ENCODE measurements around the gene BEGAIN. TPM values are rescaled to one million over a fixed set of nuclear protein-coding genes. Genes with fewer than 3 reads are reported as not detected.

The BEGAIN gene
- total RNA-seq, 2 experiments from 2014 or later, result 0.76 TPM; not detected in 1

- no peaks in the 10 kb centered on the region for H3K9me3 ChIP-seq (ENCODE audit: low read length)
- H3K36me3 ChIP-seq (ENCODE audit: insufficient read depth, low read length), result no peaks in the 10 kb centered on the region
- H3K4me2 ChIP-seq (ENCODE audit: low read length), result no peak overlapping the region
- no peaks in the 10 kb centered on the region for H3K9me2 ChIP-seq (ENCODE audit: insufficient read depth, low read length)
- H3K4me1 ChIP-seq (ENCODE audit: insufficient read depth, low read length, poor library complexity, severe bottlenecking), result no peaks in the 10 kb centered on the region
- BruUV-seq (replicated peaks), result no TSS peak
- no peaks in the 10 kb centered on the region for H3K79me2 ChIP-seq (ENCODE audit: insufficient read depth, low read depth, low read length)
- no peak overlapping the region for H2AFZ ChIP-seq (ENCODE audit: low read length)
- DNase-seq (ENCODE audit: low spot score), result no peak
- ChIA-PET CTCF (ENCODE audit: unreplicated experiment) (no interaction called here), POLR2A (no interaction called here)
- no peak for TF ChIP-seq CTCF (conservative IDR thresholded peaks at IDR 0.05; ENCODE audit: low read length)
- TF ChIP-seq EZH2phosphoT487 (IDR thresholded peaks at IDR 0.05; ENCODE audit: borderline replicate concordance, low read depth, low read length), result no peak
- intact Hi-C loops (cut with micrococcal nuclease; ENCODE audit: unreplicated experiment), result no loop called here
- no peak overlapping the region for H3K27ac ChIP-seq (ENCODE audit: low read depth, low read length, poor library complexity, severe bottlenecking)
- no peaks in the 10 kb centered on the region for H4K20me1 ChIP-seq (ENCODE audit: insufficient read depth, low read length)
- H3K4me3 ChIP-seq (ENCODE audit: low read depth, low read length, poor library complexity, severe bottlenecking), result no peak overlapping the region
Measured at GRCh38 chr14:100592461-100592891, 5.3 kb upstream of the BEGAIN start.

- POLR2A ChIA-PET, result no interaction called here
- Histone ChIP-seq H3K79me2 (ENCODE audit: insufficient read depth, low read depth, low read length) (no peaks in the 10 kb centered on the region), H3K27ac (ENCODE audit: low read depth, low read length, poor library complexity, severe bottlenecking) (no peak overlapping the region), H3K36me3 (ENCODE audit: insufficient read depth, low read length) (no peaks in the 10 kb centered on the region), H3K4me3 (ENCODE audit: low read depth, low read length, poor library complexity, severe bottlenecking) (no peak overlapping the region), H3K4me2 (ENCODE audit: low read length) (no peak overlapping the region), H2AFZ (ENCODE audit: low read length) (no peak overlapping the region), H4K20me1 (ENCODE audit: insufficient read depth, low read length) (no peaks in the 10 kb centered on the region), H3K4me1 (ENCODE audit: insufficient read depth, low read length, poor library complexity, severe bottlenecking) (no peaks in the 10 kb centered on the region), H3K9me2 (ENCODE audit: insufficient read depth, low read length) (no peaks in the 10 kb centered on the region), H3K9me3 (ENCODE audit: low read length) (no peaks in the 10 kb centered on the region)
- intact Hi-C loops (cut with micrococcal nuclease; ENCODE audit: unreplicated experiment), result no loop called here
- TF ChIP-seq EZH2phosphoT487 (IDR thresholded peaks at IDR 0.05; ENCODE audit: borderline replicate concordance, low read depth, low read length), result no peak
- TF ChIP-seq CTCF (conservative IDR thresholded peaks at IDR 0.05; ENCODE audit: low read length), result no peak
- no peak for DNase-seq (ENCODE audit: low spot score)
- CTCF ChIA-PET (ENCODE audit: unreplicated experiment), result no interaction called here
- no TSS peak for BruUV-seq (replicated peaks)
Measured at GRCh38 chr14:100591453-100592371, 4.5 kb upstream of the BEGAIN start.
